DOHH2 (cell line): ENCODE measurements around the gene EHD3.

Source experiments
- EZH2phosphoT487 ChIP-seq: fragments of 200-600 bp; sonication (generic); IDR thresholded peaks from 2 replicates; pipeline ENCODE4 v1.6.1; 2017; ENCODE audit warnings: borderline replicate concordance, mild to moderate bottlenecking, antibody characterized with exemption, low read length, moderate library complexity, mixed read lengths
- TF ChIP-seq, protein P1 (sequence below): fragments of 200-600 bp; sonication (generic); IDR thresholded peaks from one replicate; pipeline ENCODE4 v1.5.1; 2014; ENCODE audit warnings: antibody characterized with exemption, mild to moderate bottlenecking, low read depth, low read length; ENCODE audit not compliant: poor library complexity, severe bottlenecking

GRCh38 chr2:31205186-31205585, 28.8 kb upstream of the EHD3 start:
- TF ChIP-seq, protein P1, sequence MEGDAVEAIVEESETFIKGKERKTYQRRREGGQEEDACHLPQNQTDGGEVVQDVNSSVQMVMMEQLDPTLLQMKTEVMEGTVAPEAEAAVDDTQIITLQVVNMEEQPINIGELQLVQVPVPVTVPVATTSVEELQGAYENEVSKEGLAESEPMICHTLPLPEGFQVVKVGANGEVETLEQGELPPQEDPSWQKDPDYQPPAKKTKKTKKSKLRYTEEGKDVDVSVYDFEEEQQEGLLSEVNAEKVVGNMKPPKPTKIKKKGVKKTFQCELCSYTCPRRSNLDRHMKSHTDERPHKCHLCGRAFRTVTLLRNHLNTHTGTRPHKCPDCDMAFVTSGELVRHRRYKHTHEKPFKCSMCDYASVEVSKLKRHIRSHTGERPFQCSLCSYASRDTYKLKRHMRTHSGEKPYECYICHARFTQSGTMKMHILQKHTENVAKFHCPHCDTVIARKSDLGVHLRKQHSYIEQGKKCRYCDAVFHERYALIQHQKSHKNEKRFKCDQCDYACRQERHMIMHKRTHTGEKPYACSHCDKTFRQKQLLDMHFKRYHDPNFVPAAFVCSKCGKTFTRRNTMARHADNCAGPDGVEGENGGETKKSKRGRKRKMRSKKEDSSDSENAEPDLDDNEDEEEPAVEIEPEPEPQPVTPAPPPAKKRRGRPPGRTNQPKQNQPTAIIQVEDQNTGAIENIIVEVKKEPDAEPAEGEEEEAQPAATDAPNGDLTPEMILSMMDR = no peak
- TF ChIP-seq EZH2phosphoT487 = no peak
